OCI-LY7 (cell line): ENCODE measurements around the gene TFAP2C. TPM values are rescaled to one million over a fixed set of nuclear protein-coding genes. Genes with fewer than 3 reads are reported as not detected.
"Not testable (repeated sequence)": the region's sequence is repeated elsewhere in the genome, so short reads cannot be mapped to it uniquely, and the experiment has no call there.

Source experiments
- BruUV-seq: library from RNA; stranded (reverse); fragments of 400-500 nt; replicated peaks from 2 replicates; lab custom pipeline; 2021; lab: Mats Ljungman, UMichigan
- CTCF ChIA-PET: fragments of 300-600 bp; sonication (Branson Sonifier 250); formaldehyde crosslinking; loops from one replicate; lab custom pipeline; 2022; ENCODE audit warnings: antibody characterized with exemption; ENCODE audit not compliant: unreplicated experiment; lab: Charles Lee
- POLR2A ChIA-PET: fragments of 300-600 bp; sonication (Branson Sonifier 250); formaldehyde crosslinking; loops from one replicate; lab custom pipeline; 2022; ENCODE audit warnings: antibody characterized with exemption; lab: Charles Lee
- DNase-seq: peaks from one replicate; pipeline ENCODE4 v3.0.0-alpha.2; 2015; ENCODE audit warnings: low spot score
- H2AFZ ChIP-seq: fragments of 200-600 bp; sonication (generic), shearing (Covaris generic); 2 replicates; pipeline ENCODE4 v1.6.1; 2014; ENCODE audit warnings: mild to moderate bottlenecking, antibody characterized with exemption, low read length, moderate library complexity
- H3K27ac ChIP-seq: fragments of 200-600 bp; sonication (generic); 2 replicates; pipeline ENCODE4 v1.5.1; 2014; ENCODE audit warnings: mixed run types, low read depth, mild to moderate bottlenecking, moderate library complexity, low read length, inconsistent platforms; ENCODE audit not compliant: poor library complexity, severe bottlenecking
- H3K36me3 ChIP-seq: fragments of 200-600 bp; sonication (generic); 2 replicates; pipeline ENCODE4 v1.6.1; 2014; ENCODE audit warnings: mild to moderate bottlenecking, antibody characterized with exemption, low read length, moderate library complexity, mixed read lengths; ENCODE audit not compliant: insufficient read depth
- H3K4me1 ChIP-seq: fragments of 200-600 bp; sonication (generic); 2 replicates; pipeline ENCODE4 v1.5.1; 2014; ENCODE audit warnings: mild to moderate bottlenecking, low read length; ENCODE audit not compliant: insufficient read depth, poor library complexity, severe bottlenecking
- H3K4me2 ChIP-seq: fragments of 200-600 bp; sonication (generic); 2 replicates; pipeline ENCODE4 v1.6.1; 2014; ENCODE audit warnings: mild to moderate bottlenecking, low read length
- H3K4me3 ChIP-seq: fragments of 200-600 bp; sonication (generic); 2 replicates; pipeline ENCODE4 v1.5.1; 2014; ENCODE audit warnings: mild to moderate bottlenecking, low read depth, low read length; ENCODE audit not compliant: poor library complexity, severe bottlenecking
- H3K79me2 ChIP-seq: fragments of 200-600 bp; sonication (generic); 2 replicates; pipeline ENCODE4 v1.6.1; 2016; ENCODE audit warnings: low read depth, mild to moderate bottlenecking, low read length, moderate library complexity, mixed read lengths; ENCODE audit not compliant: insufficient read depth
- H3K9me2 ChIP-seq: fragments of 200-600 bp; sonication (generic); 2 replicates; pipeline ENCODE4 v1.6.1; 2016; ENCODE audit warnings: mild to moderate bottlenecking, low read length, mixed read lengths; ENCODE audit not compliant: insufficient read depth
- H3K9me3 ChIP-seq: fragments of 200-600 bp; sonication (generic); 2 replicates; pipeline ENCODE4 v1.6.1; 2014; ENCODE audit warnings: mild to moderate bottlenecking, mixed run types, low read length, mixed read lengths
- H4K20me1 ChIP-seq: fragments of 200-600 bp; sonication (generic); 2 replicates; pipeline ENCODE4 v1.6.1; 2014; ENCODE audit warnings: mild to moderate bottlenecking, antibody characterized with exemption, low read length, moderate library complexity, mixed read lengths; ENCODE audit not compliant: insufficient read depth
- EZH2phosphoT487 ChIP-seq: fragments of 200-600 bp; sonication (generic); IDR thresholded peaks from 2 replicates; pipeline ENCODE4 v1.6.1; 2018; ENCODE audit warnings: low read depth, borderline replicate concordance, mild to moderate bottlenecking, mixed run types, antibody characterized with exemption, low read length, moderate library complexity, mixed read lengths
- intact Hi-C: fragments of 100-400 bp; cut with micrococcal nuclease; formaldehyde crosslinking; loops from one replicate; pipeline ENCODE4 v1.10.0; 2022; ENCODE audit not compliant: unreplicated experiment
- total RNA-seq, 2 experiments: library from RNA; depleted of rRNA in 1 of 2; stranded (reverse); fragments of >200 nt in 1 of 2; shearing (Covaris generic) in 1 of 2; gene quantifications; 2 replicates each; pipeline ENCODE4 v1.2.3, GENCODE V29; 2014 to 2022
- TF ChIP-seq, protein P1 (sequence below): fragments of 200-600 bp; sonication (generic); conservative IDR thresholded peaks from 2 replicates; pipeline ENCODE4 v1.5.1; 2014; ENCODE audit warnings: mild to moderate bottlenecking, antibody characterized with exemption, low read length, moderate library complexity, mixed read lengths

TFAP2C gene
- total RNA-seq, 2 experiments from 2014 or later, result not detected

DNA sequence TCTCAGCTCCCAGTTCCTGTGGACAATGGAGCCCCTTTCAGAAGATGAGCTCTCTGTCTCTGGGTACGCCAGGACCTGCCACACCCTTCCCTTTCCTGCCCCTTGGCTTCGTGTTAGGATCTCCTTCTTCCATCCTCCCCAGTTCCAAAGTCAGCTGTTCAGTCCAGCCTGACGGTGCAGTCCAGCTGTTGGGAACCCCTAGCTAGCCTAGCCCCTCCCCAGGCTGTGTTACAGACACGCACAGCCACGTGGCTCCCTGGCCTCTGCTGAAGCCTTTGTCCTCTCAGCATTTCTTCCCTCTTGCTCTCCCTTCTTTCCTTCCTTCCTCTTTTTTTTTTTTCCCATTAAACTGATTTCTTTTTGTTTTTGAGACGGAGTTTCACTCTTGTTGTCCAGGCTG, 12.4 kb upstream of the TFAP2C start:
- Histone ChIP-seq H3K4me2 (no peak overlapping the region), H3K4me3 (no peak overlapping the region), H4K20me1 (no peaks in the 10 kb centered on the region), H3K79me2 (no peaks in the 10 kb centered on the region), H3K27ac (no peak overlapping the region), H3K9me3 (no peaks in the 10 kb centered on the region), H2AFZ (no peak overlapping the region), H3K9me2 (no peaks in the 10 kb centered on the region), H3K36me3 (no peaks in the 10 kb centered on the region), H3K4me1 (no peaks in the 10 kb centered on the region)
- no TSS peak for BruUV-seq
- ChIA-PET POLR2A (no interaction called here), CTCF (no interaction called here)
- TF ChIP-seq, protein P1, sequence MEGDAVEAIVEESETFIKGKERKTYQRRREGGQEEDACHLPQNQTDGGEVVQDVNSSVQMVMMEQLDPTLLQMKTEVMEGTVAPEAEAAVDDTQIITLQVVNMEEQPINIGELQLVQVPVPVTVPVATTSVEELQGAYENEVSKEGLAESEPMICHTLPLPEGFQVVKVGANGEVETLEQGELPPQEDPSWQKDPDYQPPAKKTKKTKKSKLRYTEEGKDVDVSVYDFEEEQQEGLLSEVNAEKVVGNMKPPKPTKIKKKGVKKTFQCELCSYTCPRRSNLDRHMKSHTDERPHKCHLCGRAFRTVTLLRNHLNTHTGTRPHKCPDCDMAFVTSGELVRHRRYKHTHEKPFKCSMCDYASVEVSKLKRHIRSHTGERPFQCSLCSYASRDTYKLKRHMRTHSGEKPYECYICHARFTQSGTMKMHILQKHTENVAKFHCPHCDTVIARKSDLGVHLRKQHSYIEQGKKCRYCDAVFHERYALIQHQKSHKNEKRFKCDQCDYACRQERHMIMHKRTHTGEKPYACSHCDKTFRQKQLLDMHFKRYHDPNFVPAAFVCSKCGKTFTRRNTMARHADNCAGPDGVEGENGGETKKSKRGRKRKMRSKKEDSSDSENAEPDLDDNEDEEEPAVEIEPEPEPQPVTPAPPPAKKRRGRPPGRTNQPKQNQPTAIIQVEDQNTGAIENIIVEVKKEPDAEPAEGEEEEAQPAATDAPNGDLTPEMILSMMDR, result no peak
- TF ChIP-seq EZH2phosphoT487, result no peak
- intact Hi-C loops, result no loop called here
- DNase-seq, result no peak

GRCh38 chr20:56617489-56617888, 11.6 kb upstream of the TFAP2C start:
- DNase-seq, result no peak
- Histone ChIP-seq H3K4me3 (no peak overlapping the region), H4K20me1 (no peaks in the 10 kb centered on the region), H3K79me2 (no peaks in the 10 kb centered on the region), H3K4me2 (no peak overlapping the region), H3K36me3 (no peaks in the 10 kb centered on the region), H3K27ac (no peak overlapping the region), H3K9me3 (no peaks in the 10 kb centered on the region), H3K4me1 (no peaks in the 10 kb centered on the region), H2AFZ (no peak overlapping the region), H3K9me2 (no peaks in the 10 kb centered on the region)
- intact Hi-C loops, result no loop called here
- POLR2A ChIA-PET, result interaction anchor here (0.7 kb wide), 1 partner anchor 387 kb away, joined by 3 read pairs; no protein-coding TSS in a partner anchor
- TF ChIP-seq, protein P1, result no peak
- no peak for TF ChIP-seq EZH2phosphoT487
- CTCF ChIA-PET, result no interaction called here
- no TSS peak for BruUV-seq

- ChIA-PET POLR2A (no interaction called here), CTCF (no interaction called here)
- H3K36me3 ChIP-seq, result no peaks in the 10 kb centered on the region
- no peak overlapping the region for H2AFZ ChIP-seq
- no peaks in the 10 kb centered on the region for H3K9me2 ChIP-seq
- no peak overlapping the region for H3K4me3 ChIP-seq
- TF ChIP-seq, protein P1, result no peak
- TF ChIP-seq EZH2phosphoT487, result no peak
- H3K4me2 ChIP-seq, result no peak overlapping the region
- H3K4me1 ChIP-seq, result no peaks in the 10 kb centered on the region
- intact Hi-C loops, result no loop called here
- H4K20me1 ChIP-seq, result no peaks in the 10 kb centered on the region
- BruUV-seq, result no TSS peak
- H3K79me2 ChIP-seq, result no peaks in the 10 kb centered on the region
- no peak overlapping the region for H3K27ac ChIP-seq
- DNase-seq, result no peak
- H3K9me3 ChIP-seq, result no peaks in the 10 kb centered on the region
These were observed 7.4 kb upstream of the TFAP2C start for GRCh38 chr20:56621730-56622129.

GRCh38 chr20:56623930-56624329, 5.2 kb upstream of the TFAP2C start:
- H4K20me1 ChIP-seq, intact Hi-C loops, H3K4me1 ChIP-seq, H3K79me2 ChIP-seq, CTCF ChIA-PET, H3K9me2 ChIP-seq, POLR2A ChIA-PET, H3K4me2 ChIP-seq, BruUV-seq, DNase-seq, H3K36me3 ChIP-seq, H3K4me3 ChIP-seq, H2AFZ ChIP-seq, H3K27ac ChIP-seq, H3K9me3 ChIP-seq: not testable (repeated sequence)
